HG03060 (cell line): ENCODE measurements around the gene KMT2C.
"Not testable (repeated sequence)": the region's sequence is repeated elsewhere in the genome, so short reads cannot be mapped to it uniquely, and the experiment has no call there.

Experiments
- ATAC-seq: cut with Tn5 transposase; IDR thresholded peaks from one replicate; pipeline ENCODE4 v1.9.1; 2021; ENCODE audit warnings: low read depth, moderate number of reproducible peaks; ENCODE audit not compliant: unreplicated experiment

Gene KMT2C

GRCh38 chr7:152366662-152367061 is 69.1 kb downstream of the KMT2C start:
- ATAC-seq = no peak

DNA sequence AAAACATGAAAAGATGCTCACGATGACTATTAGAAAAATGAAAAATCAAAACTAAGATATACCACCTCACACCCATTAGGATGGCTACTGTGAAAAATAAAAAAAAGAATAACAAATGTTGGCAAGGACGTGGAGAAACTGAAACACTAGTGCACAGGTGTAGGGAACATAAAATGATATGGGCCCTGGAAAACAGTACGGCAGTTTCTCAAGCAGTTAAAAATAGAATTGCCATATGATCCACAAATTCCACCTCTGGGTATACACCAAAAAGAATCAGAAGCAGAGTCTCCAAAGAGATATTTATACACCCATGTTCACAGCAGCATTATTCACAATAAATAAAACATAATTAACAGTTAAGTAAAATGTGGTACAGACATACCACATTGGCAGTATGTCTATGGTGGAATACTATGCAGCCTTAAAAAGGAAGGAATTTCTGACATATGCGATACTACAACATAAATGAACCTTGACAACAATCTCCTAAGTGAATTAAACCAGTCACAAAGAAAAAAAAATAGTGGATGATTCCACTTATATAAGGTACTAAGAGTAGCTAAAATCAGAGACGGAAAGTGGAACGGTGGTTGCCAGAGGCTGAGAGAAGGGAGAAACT is 69.7 kb downstream of the KMT2C start:
- no peak for ATAC-seq

DNA sequence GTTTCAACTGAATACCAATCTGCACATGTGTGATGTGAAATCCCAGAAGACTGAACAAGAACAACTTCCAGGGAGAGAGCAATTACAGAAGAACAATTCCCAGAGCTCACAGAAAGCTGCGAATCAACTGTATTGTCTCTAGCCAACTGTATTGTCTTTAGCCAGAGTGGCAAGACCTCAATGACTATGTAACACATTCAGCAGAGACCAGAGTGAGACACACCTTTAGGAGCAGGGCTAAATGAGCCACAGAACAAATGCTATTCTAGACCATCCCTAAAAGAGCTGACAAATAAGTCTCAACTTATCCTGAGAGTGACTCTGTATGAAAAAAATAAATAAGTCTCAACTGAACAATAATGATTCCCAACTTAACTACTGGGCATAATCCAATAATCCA is 72.0 kb downstream of the KMT2C start:
- ATAC-seq = no peak

- no peak for ATAC-seq
These were observed 73.5 kb downstream of the KMT2C start for GRCh38 chr7:152362128-152362926.

GRCh38 chr7:152355474-152356057 is 80.2 kb downstream of the KMT2C start:
- no peak for ATAC-seq

GRCh38 chr7:152354061-152354460 is 81.7 kb downstream of the KMT2C start:
- no peak for ATAC-seq

- not testable (repeated sequence) for ATAC-seq
These were observed 82.5 kb downstream of the KMT2C start for GRCh38 chr7:152353281-152353680.

- not testable (repeated sequence) for ATAC-seq
These were observed 84.1 kb downstream of the KMT2C start for GRCh38 chr7:152351747-152352146.

DNA sequence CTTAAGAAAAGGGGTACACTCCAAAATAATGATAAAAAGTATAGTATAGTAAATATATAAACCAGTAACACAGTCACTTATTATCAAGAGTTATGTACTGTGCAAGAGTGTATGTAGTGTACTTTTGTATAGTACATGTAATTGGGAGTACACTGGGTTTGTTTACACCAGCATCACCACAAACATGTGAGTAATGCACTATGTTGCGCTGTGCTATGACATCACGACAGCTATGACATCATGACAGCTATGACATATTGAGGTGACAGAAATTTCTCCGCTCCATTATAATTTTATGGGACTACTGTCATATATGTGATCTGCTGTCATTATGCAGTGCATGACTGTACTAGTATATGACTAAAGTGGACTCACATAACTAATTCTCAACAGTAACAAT is 84.6 kb downstream of the KMT2C start:
- ATAC-seq = no peak

GRCh38 chr7:152347888-152348287 is 87.9 kb downstream of the KMT2C start:
- no peak for ATAC-seq

DNA sequence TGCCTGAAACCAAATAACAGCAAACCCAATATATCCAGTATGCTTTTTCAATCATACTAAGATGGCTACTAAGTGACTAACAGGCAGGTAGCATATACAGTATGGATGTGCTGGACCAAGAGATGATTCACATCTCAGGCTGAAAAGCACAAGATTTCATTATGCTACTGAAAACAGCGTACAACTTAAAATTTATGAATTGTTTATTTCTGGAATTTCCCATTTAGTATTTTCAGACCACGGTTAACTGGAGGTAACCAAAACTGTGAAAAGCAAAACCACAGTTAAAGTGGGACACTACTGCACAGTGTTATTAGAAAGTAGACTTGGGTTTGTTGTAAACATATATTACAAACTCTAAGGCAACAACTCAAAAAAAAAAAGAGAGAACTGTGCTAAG is 91.5 kb downstream of the KMT2C start:
- ATAC-seq = no peak

DNA sequence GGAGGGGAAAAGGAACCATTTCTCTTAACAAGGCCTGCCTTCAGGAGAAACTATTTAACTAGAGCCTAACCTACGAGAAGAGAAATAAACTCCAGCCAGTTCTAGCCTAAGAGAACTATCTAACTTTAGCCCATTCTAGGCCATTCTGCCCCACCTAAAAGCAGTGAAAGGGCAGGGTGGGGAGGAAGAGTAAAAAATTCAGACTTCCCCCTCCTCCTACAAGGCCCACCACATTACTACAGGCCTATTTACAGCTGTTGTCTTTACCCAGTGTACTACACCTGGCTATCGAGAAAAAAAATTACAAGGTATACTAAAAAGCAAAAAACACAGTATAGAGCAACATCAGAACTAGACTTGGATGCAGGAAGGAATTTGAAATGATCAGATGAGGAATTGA is 93.0 kb downstream of the KMT2C start:
- no peak for ATAC-seq

DNA sequence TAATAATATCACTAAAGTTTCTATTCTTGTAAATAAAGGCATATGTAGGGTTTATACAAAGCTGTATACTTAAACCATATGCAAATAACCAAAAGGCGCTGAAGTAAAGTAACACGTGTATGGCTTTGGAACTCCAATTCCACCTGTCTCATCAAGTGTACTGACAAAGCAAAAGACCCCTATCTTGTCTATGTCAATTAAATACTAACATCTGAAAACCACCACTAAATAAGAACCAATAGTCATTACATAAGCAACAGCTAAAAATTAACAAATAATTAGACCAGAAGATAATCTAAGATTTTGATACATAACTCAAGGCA is 93.9 kb downstream of the KMT2C start:
- no peak for ATAC-seq

- peak; percentile 40 for ATAC-seq
These were observed 94.5 kb downstream of the KMT2C start for GRCh38 chr7:152341039-152341913.

- no peak for ATAC-seq
These were observed 95.6 kb downstream of the KMT2C start for GRCh38 chr7:152340161-152340560.

DNA sequence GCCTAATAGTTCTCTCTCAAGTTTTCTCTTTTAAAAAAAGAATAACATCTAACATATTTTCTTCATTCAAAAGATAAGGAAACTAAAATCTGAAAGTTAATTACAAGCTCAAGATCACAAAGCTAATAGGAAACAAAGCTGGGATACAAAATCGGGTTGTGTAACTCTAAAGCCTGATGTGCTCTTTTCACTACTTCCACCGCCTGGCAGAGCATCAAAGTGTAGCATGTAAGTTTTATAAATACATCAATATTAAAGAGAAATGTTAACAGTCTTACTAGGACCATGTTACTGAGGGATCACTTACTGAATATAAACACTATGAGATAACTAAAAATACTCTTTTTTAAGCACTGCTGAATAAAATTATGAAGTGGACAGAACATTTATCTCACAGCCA is 97.2 kb downstream of the KMT2C start:
- ATAC-seq = no peak

GRCh38 chr7:152336754-152337368 is 98.9 kb downstream of the KMT2C start:
- ATAC-seq = no peak

- ATAC-seq = no peak
These were observed 99.8 kb downstream of the KMT2C start for GRCh38 chr7:152335900-152336571.

DNA sequence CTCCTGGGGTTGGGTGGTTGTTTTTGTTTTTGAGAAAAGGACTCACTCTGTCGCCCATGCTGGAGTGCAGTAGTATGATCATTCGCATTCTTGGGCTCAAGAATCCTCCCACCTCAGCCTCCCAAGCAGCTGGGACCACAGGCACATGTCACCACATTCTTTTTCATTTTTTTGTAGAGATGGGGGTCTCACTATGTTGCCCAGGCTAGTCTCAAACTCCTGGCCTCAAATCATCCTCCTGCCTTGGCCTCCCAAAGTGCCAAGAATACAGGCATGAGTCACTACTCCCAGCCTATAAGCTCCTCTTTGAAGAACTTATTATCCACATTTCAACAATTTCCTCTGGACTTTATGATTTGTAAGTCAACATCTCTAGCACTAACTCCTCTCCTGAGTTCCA is 102.7 kb downstream of the KMT2C start:
- no peak for ATAC-seq

- ATAC-seq = no peak
These were observed 105.0 kb downstream of the KMT2C start for GRCh38 chr7:152330827-152331226.
